ENCODE data around the gene ZDHHC24. TPM values are rescaled to one million over a fixed set of nuclear protein-coding genes. Genes with fewer than 3 reads are reported as not detected.

ZDHHC24 gene
- total and polyA plus RNA-seq, 2 experiments from 2014 or later: 5.6 to 13.1 TPM

DNA sequence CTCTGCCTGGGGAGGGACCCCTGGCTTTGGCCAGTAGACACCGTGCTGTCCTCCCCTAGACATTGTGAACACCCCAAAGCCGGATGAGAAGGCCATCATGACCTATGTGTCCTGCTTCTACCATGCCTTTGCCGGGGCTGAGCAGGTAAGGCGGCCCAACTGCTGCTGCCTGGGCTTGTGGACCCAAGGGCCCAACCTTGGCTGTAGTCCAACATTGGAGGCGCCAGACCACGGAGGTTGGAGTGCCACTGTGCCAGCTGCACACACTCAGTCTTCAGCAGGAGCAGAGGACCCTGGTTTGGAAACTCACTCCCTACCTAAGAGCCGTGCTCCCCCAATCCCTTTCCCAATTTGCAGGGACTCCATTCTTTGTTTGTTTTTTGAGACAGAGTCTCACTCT is 10.2 kb upstream of the ZDHHC24 start:
- no peak for ATAC-seq

More for the DNA sequence above, 10.2 kb upstream of the ZDHHC24 start:
- H4K20me1 ChIP-seq (replicated peaks; ENCODE audit: insufficient read depth): no peaks in the 10 kb centered on the region
- Mint-ChIP-seq H3K27ac (no peak overlapping the region), H3K4me3 (no peak overlapping the region), H3K36me3 (ENCODE audit: low read depth) (peaks cover 12% of the 10 kb centered on the region), H3K9me3 (no peaks in the 10 kb centered on the region), H3K4me1 (no peaks in the 10 kb centered on the region; the same call in 2 of the 3 replicates), H3K27me3 (ENCODE audit: insufficient read depth, low read depth, poor library complexity) (peaks cover 14% of the 10 kb centered on the region)
- H3K4me3 ChIP-seq: no peak overlapping the region
- H3K9me2 ChIP-seq (ENCODE audit: insufficient read depth): no peaks in the 10 kb centered on the region
- H3F3A ChIP-seq (replicated peaks; ENCODE audit: low read depth): 0 out of 2 replicates have a peak, but pooled peaks cover 3% of the 10 kb centered on the region
- H2AFZ ChIP-seq: no peak overlapping the region
- H3K27ac ChIP-seq (ENCODE audit: low read depth): no peak overlapping the region
- H3K27me3 ChIP-seq (ENCODE audit: insufficient read depth): no peaks in the 10 kb centered on the region
- H3K36me3 ChIP-seq (ENCODE audit: insufficient read depth): no peaks in the 10 kb centered on the region
- H3K79me2 ChIP-seq (replicated peaks; ENCODE audit: insufficient read depth): no peaks in the 10 kb centered on the region
- DNase-seq (ENCODE audit: low spot score): no peak
- TF ChIP-seq STAT1 (IDR thresholded peaks at IDR 0.05; ENCODE audit: unreplicated experiment) (no peak), CREB1 (CRISPR knock-in tag; IDR thresholded peaks at IDR 0.05; ENCODE audit: low read depth) (no peak), ZNF331 (CRISPR knock-in tag; IDR thresholded peaks at IDR 0.05; ENCODE audit: low read depth) (no peak), NANOG (IDR thresholded peaks at IDR 0.05; ENCODE audit: borderline replicate concordance) (no peak), EZH2phosphoT487 (IDR thresholded peaks at IDR 0.05; ENCODE audit: unreplicated experiment) (no peak), ZNF114 (CRISPR knock-in tag; IDR thresholded peaks at IDR 0.05) (no peak), JUNB (IDR thresholded peaks at IDR 0.05; ENCODE audit: unreplicated experiment) (no peak), POLR2AphosphoS5 (IDR thresholded peaks at IDR 0.05; ENCODE audit: low read depth) (no peak), EZH2 (IDR thresholded peaks at IDR 0.05; ENCODE audit: low read depth, unreplicated experiment) (no peak)
- TF ChIP-seq, protein P1, sequence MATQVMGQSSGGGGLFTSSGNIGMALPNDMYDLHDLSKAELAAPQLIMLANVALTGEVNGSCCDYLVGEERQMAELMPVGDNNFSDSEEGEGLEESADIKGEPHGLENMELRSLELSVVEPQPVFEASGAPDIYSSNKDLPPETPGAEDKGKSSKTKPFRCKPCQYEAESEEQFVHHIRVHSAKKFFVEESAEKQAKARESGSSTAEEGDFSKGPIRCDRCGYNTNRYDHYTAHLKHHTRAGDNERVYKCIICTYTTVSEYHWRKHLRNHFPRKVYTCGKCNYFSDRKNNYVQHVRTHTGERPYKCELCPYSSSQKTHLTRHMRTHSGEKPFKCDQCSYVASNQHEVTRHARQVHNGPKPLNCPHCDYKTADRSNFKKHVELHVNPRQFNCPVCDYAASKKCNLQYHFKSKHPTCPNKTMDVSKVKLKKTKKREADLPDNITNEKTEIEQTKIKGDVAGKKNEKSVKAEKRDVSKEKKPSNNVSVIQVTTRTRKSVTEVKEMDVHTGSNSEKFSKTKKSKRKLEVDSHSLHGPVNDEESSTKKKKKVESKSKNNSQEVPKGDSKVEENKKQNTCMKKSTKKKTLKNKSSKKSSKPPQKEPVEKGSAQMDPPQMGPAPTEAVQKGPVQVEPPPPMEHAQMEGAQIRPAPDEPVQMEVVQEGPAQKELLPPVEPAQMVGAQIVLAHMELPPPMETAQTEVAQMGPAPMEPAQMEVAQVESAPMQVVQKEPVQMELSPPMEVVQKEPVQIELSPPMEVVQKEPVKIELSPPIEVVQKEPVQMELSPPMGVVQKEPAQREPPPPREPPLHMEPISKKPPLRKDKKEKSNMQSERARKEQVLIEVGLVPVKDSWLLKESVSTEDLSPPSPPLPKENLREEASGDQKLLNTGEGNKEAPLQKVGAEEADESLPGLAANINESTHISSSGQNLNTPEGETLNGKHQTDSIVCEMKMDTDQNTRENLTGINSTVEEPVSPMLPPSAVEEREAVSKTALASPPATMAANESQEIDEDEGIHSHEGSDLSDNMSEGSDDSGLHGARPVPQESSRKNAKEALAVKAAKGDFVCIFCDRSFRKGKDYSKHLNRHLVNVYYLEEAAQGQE (IDR thresholded peaks at IDR 0.05; ENCODE audit: unreplicated experiment): no peak
- TF ChIP-seq, protein P2, sequence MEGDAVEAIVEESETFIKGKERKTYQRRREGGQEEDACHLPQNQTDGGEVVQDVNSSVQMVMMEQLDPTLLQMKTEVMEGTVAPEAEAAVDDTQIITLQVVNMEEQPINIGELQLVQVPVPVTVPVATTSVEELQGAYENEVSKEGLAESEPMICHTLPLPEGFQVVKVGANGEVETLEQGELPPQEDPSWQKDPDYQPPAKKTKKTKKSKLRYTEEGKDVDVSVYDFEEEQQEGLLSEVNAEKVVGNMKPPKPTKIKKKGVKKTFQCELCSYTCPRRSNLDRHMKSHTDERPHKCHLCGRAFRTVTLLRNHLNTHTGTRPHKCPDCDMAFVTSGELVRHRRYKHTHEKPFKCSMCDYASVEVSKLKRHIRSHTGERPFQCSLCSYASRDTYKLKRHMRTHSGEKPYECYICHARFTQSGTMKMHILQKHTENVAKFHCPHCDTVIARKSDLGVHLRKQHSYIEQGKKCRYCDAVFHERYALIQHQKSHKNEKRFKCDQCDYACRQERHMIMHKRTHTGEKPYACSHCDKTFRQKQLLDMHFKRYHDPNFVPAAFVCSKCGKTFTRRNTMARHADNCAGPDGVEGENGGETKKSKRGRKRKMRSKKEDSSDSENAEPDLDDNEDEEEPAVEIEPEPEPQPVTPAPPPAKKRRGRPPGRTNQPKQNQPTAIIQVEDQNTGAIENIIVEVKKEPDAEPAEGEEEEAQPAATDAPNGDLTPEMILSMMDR (conservative IDR thresholded peaks at IDR 0.05; ENCODE audit: low read depth in 2 of 2): no peak
- TF ChIP-seq, protein P3, sequence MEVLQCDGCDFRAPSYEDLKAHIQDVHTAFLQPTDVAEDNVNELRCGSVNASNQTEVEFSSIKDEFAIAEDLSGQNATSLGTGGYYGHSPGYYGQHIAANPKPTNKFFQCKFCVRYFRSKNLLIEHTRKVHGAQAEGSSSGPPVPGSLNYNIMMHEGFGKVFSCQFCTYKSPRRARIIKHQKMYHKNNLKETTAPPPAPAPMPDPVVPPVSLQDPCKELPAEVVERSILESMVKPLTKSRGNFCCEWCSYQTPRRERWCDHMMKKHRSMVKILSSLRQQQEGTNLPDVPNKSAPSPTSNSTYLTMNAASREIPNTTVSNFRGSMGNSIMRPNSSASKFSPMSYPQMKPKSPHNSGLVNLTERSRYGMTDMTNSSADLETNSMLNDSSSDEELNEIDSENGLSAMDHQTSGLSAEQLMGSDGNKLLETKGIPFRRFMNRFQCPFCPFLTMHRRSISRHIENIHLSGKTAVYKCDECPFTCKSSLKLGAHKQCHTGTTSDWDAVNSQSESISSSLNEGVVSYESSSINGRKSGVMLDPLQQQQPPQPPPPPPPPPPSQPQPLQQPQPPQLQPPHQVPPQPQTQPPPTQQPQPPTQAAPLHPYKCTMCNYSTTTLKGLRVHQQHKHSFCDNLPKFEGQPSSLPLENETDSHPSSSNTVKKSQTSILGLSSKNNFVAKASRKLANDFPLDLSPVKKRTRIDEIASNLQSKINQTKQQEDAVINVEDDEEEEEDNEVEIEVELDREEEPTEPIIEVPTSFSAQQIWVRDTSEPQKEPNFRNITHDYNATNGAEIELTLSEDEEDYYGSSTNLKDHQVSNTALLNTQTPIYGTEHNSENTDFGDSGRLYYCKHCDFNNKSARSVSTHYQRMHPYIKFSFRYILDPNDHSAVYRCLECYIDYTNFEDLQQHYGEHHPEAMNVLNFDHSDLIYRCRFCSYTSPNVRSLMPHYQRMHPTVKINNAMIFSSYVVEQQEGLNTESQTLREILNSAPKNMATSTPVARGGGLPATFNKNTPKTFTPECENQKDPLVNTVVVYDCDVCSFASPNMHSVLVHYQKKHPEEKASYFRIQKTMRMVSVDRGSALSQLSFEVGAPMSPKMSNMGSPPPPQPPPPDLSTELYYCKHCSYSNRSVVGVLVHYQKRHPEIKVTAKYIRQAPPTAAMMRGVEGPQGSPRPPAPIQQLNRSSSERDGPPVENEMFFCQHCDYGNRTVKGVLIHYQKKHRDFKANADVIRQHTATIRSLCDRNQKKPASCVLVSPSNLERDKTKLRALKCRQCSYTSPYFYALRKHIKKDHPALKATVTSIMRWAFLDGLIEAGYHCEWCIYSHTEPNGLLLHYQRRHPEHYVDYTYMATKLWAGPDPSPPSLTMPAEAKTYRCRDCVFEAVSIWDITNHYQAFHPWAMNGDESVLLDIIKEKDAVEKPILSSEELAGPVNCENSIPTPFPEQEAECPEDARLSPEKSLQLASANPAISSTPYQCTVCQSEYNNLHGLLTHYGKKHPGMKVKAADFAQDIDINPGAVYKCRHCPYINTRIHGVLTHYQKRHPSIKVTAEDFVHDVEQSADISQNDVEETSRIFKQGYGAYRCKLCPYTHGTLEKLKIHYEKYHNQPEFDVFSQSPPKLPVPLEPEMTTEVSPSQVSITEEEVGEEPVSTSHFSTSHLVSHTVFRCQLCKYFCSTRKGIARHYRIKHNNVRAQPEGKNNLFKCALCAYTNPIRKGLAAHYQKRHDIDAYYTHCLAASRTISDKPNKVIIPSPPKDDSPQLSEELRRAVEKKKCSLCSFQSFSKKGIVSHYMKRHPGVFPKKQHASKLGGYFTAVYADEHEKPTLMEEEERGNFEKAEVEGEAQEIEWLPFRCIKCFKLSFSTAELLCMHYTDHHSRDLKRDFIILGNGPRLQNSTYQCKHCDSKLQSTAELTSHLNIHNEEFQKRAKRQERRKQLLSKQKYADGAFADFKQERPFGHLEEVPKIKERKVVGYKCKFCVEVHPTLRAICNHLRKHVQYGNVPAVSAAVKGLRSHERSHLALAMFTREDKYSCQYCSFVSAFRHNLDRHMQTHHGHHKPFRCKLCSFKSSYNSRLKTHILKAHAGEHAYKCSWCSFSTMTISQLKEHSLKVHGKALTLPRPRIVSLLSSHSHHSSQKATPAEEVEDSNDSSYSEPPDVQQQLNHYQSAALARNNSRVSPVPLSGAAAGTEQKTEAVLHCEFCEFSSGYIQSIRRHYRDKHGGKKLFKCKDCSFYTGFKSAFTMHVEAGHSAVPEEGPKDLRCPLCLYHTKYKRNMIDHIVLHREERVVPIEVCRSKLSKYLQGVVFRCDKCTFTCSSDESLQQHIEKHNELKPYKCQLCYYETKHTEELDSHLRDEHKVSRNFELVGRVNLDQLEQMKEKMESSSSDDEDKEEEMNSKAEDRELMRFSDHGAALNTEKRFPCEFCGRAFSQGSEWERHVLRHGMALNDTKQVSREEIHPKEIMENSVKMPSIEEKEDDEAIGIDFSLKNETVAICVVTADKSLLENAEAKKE (CRISPR knock-in tag; IDR thresholded peaks at IDR 0.05): no peak
- TF ChIP-seq, protein P4, sequence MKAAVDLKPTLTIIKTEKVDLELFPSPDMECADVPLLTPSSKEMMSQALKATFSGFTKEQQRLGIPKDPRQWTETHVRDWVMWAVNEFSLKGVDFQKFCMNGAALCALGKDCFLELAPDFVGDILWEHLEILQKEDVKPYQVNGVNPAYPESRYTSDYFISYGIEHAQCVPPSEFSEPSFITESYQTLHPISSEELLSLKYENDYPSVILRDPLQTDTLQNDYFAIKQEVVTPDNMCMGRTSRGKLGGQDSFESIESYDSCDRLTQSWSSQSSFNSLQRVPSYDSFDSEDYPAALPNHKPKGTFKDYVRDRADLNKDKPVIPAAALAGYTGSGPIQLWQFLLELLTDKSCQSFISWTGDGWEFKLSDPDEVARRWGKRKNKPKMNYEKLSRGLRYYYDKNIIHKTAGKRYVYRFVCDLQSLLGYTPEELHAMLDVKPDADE (IDR thresholded peaks at IDR 0.05): no peak
- no peak overlapping the region for H3K4me2 ChIP-seq
- H3K4me1 ChIP-seq (ENCODE audit: insufficient read depth): 0 out of 2 replicates have a peak, but pooled peaks cover 4% of the 10 kb centered on the region
